ENCODE results near the gene NCS1. TPM values are rescaled to one million over a fixed set of nuclear protein-coding genes. Genes with fewer than 3 reads are reported as not detected.

NCS1 gene
- total RNA-seq, 2 experiments from 2014 or later = 3.3 TPM

- Mint-ChIP-seq H3K4me3 (no peak overlapping the region), H3K27me3 (ENCODE audit: low read depth) (no peaks in the 10 kb centered on the region), H3K9me3 (ENCODE audit: insufficient read depth) (peaks cover 10% of the 10 kb centered on the region), H3K4me1 (ENCODE audit: low read depth) (peaks cover 62% of the 10 kb centered on the region), H3K27ac (no peak overlapping the region), H3K36me3 (ENCODE audit: low read depth) (peaks cover 48% of the 10 kb centered on the region)
- POLR2A ChIA-PET = no interaction called here
- no peak for ATAC-seq
- no peak for DNase-seq
- CTCF ChIA-PET = interaction anchor here (0.6 to 0.9 kb wide), 2 partner anchors 31 to 125 kb away, joined by 3 to 4 read pairs; no protein-coding TSS in a partner anchor
Observed at GRCh38 chr9:130138171-130138653, 34.0 kb upstream of the NCS1 start.

- Mint-ChIP-seq H3K36me3 (ENCODE audit: low read depth) (peaks cover 45% of the 10 kb centered on the region), H3K9me3 (ENCODE audit: insufficient read depth) (peaks cover 10% of the 10 kb centered on the region), H3K27ac (peak overlapping the region; percentile 21), H3K4me1 (ENCODE audit: low read depth) (peaks cover 68% of the 10 kb centered on the region), H3K27me3 (ENCODE audit: low read depth) (peaks cover 4% of the 10 kb centered on the region), H3K4me3 (no peak overlapping the region)
- DNase-seq (no peak), ATAC-seq (no peak)
- ChIA-PET CTCF (interaction anchor here (0.9 kb wide), 1 partner anchor 31 kb away, joined by 4 read pairs; no protein-coding TSS in a partner anchor), POLR2A (no interaction called here)
Observed at GRCh38 chr9:130138791-130139190, 33.4 kb upstream of the NCS1 start.

- Mint-ChIP-seq H3K27ac (no peak overlapping the region), H3K4me1 (ENCODE audit: low read depth) (peaks cover 72% of the 10 kb centered on the region), H3K36me3 (ENCODE audit: low read depth) (peaks cover 45% of the 10 kb centered on the region), H3K4me3 (no peak overlapping the region), H3K9me3 (ENCODE audit: insufficient read depth) (peaks cover 10% of the 10 kb centered on the region), H3K27me3 (ENCODE audit: low read depth) (peaks cover 8% of the 10 kb centered on the region)
- ChIA-PET CTCF (interaction anchor here (0.9 kb wide), 1 partner anchor 32 kb away, joined by 4 read pairs; no protein-coding TSS in a partner anchor), POLR2A (interaction anchor here (1.1 kb wide), 1 partner anchor 11 kb away, joined by 3 read pairs; no protein-coding TSS in a partner anchor)
- DNase-seq = no peak
- no peak for ATAC-seq
Observed at GRCh38 chr9:130139251-130139650, 33.0 kb upstream of the NCS1 start.

- H3K4me1 Mint-ChIP-seq (ENCODE audit: low read depth) = peaks cover 71% of the 10 kb centered on the region
- ChIA-PET POLR2A (interaction anchor here (1.3 to 2.0 kb wide), 2 partner anchors 10 to 12 kb away, joined by 4 to 8 read pairs; no protein-coding TSS in a partner anchor), CTCF (no interaction called here)
- H3K4me3 Mint-ChIP-seq = peak overlapping the region; percentile 19
- peak; percentile 32 for ATAC-seq
- peak; percentile 49 for DNase-seq
- peak overlapping the region; percentile 79 for H3K27ac Mint-ChIP-seq
- peaks cover 9% of the 10 kb centered on the region for H3K9me3 Mint-ChIP-seq (ENCODE audit: insufficient read depth)
- peaks cover 34% of the 10 kb centered on the region for H3K36me3 Mint-ChIP-seq (ENCODE audit: low read depth)
- peaks cover 16% of the 10 kb centered on the region for H3K27me3 Mint-ChIP-seq (ENCODE audit: low read depth)
Observed at GRCh38 chr9:130140706-130141105, 31.5 kb upstream of the NCS1 start.

GRCh38 chr9:130142056-130142455 lies 30.1 kb upstream of the NCS1 start:
- no peaks in the 10 kb centered on the region for H3K9me3 Mint-ChIP-seq (ENCODE audit: insufficient read depth)
- DNase-seq (no peak), ATAC-seq (no peak)
- no peak overlapping the region for H3K27ac Mint-ChIP-seq
- peaks cover 20% of the 10 kb centered on the region for H3K36me3 Mint-ChIP-seq (ENCODE audit: low read depth)
- H3K27me3 Mint-ChIP-seq (ENCODE audit: low read depth) = peaks cover 21% of the 10 kb centered on the region
- no peak overlapping the region for H3K4me3 Mint-ChIP-seq
- peaks cover 58% of the 10 kb centered on the region for H3K4me1 Mint-ChIP-seq (ENCODE audit: low read depth)
- ChIA-PET POLR2A (interaction anchor here (2.0 kb wide), 1 partner anchor 14 kb away, joined by 8 read pairs; no protein-coding TSS in a partner anchor), CTCF (interaction anchor here (1.2 to 1.4 kb wide), 2 partner anchors 13 to 34 kb away, joined by 4 read pairs; no protein-coding TSS in a partner anchor)

- ATAC-seq (no peak), DNase-seq (no peak)
- Mint-ChIP-seq H3K4me3 (no peak overlapping the region), H3K27me3 (ENCODE audit: low read depth) (peaks cover 21% of the 10 kb centered on the region), H3K9me3 (ENCODE audit: insufficient read depth) (no peaks in the 10 kb centered on the region), H3K27ac (no peak overlapping the region), H3K36me3 (ENCODE audit: low read depth) (peaks cover 14% of the 10 kb centered on the region), H3K4me1 (ENCODE audit: low read depth) (peaks cover 56% of the 10 kb centered on the region)
- ChIA-PET CTCF (interaction anchor here (1.2 to 1.4 kb wide), 2 partner anchors 13 to 34 kb away, joined by 4 read pairs; no protein-coding TSS in a partner anchor), POLR2A (interaction anchor here (0.6 to 2.0 kb wide), 3 partner anchors 14 to 517 kb away, joined by 3 to 8 read pairs (median 4); partner anchors contain the start of gene NTMT1)
Observed at GRCh38 chr9:130142641-130143040, 29.6 kb upstream of the NCS1 start.

GRCh38 chr9:130143279-130143893 lies 28.8 kb upstream of the NCS1 start:
- Mint-ChIP-seq H3K9me3 (ENCODE audit: insufficient read depth) (no peaks in the 10 kb centered on the region), H3K4me3 (no peak overlapping the region), H3K27me3 (ENCODE audit: low read depth) (peaks cover 25% of the 10 kb centered on the region), H3K36me3 (ENCODE audit: low read depth) (peaks cover 12% of the 10 kb centered on the region), H3K4me1 (ENCODE audit: low read depth) (peaks cover 50% of the 10 kb centered on the region), H3K27ac (no peak overlapping the region)
- DNase-seq = no peak
- CTCF ChIA-PET = interaction anchor here (0.8 to 1.1 kb wide), 3 partner anchors 10 to 36 kb away, joined by 3 read pairs; no protein-coding TSS in a partner anchor
- POLR2A ChIA-PET = interaction anchor here (0.6 kb wide), 1 partner anchor 517 kb away, joined by 4 read pairs; the partner anchor contains the start of gene NTMT1
- no peak for ATAC-seq

- peaks cover 44% of the 10 kb centered on the region for H3K4me1 Mint-ChIP-seq (ENCODE audit: low read depth)
- H3K9me3 Mint-ChIP-seq (ENCODE audit: insufficient read depth) = no peaks in the 10 kb centered on the region
- H3K27me3 Mint-ChIP-seq (ENCODE audit: low read depth) = peaks cover 25% of the 10 kb centered on the region
- ChIA-PET CTCF (interaction anchor here (0.8 to 2.4 kb wide), 4 partner anchors 10 to 99 kb away, joined by 3 to 6 read pairs (median 3); no protein-coding TSS in a partner anchor), POLR2A (no interaction called here)
- H3K27ac Mint-ChIP-seq = no peak overlapping the region
- H3K4me3 Mint-ChIP-seq = no peak overlapping the region
- DNase-seq = no peak
- ATAC-seq = no peak
- H3K36me3 Mint-ChIP-seq (ENCODE audit: low read depth) = peaks cover 7% of the 10 kb centered on the region
Observed at GRCh38 chr9:130143958-130144366, 28.2 kb upstream of the NCS1 start.

- Mint-ChIP-seq H3K27ac (no peak overlapping the region), H3K4me3 (no peak overlapping the region), H3K27me3 (ENCODE audit: low read depth) (peaks cover 25% of the 10 kb centered on the region), H3K4me1 (ENCODE audit: low read depth) (peaks cover 37% of the 10 kb centered on the region), H3K9me3 (ENCODE audit: insufficient read depth) (no peaks in the 10 kb centered on the region), H3K36me3 (ENCODE audit: low read depth) (peaks cover 7% of the 10 kb centered on the region)
- ATAC-seq (no peak), DNase-seq (no peak)
- POLR2A ChIA-PET = interaction anchor here (0.6 kb wide), 1 partner anchor 15 kb away, joined by 3 read pairs; no protein-coding TSS in a partner anchor
- CTCF ChIA-PET = interaction anchor here (1.0 to 2.4 kb wide), 3 partner anchors 37 to 98 kb away, joined by 3 to 6 read pairs (median 4); no protein-coding TSS in a partner anchor
Observed at GRCh38 chr9:130144703-130145102, 27.5 kb upstream of the NCS1 start.

- ChIA-PET POLR2A (no interaction called here), CTCF (interaction anchor here (1.0 to 2.4 kb wide), 3 partner anchors 38 to 97 kb away, joined by 3 to 6 read pairs (median 4); no protein-coding TSS in a partner anchor)
- no peak for ATAC-seq
- Mint-ChIP-seq H3K36me3 (ENCODE audit: low read depth) (peaks cover under 1% of the 10 kb centered on the region), H3K27me3 (ENCODE audit: low read depth) (peaks cover 25% of the 10 kb centered on the region), H3K27ac (no peak overlapping the region), H3K4me1 (ENCODE audit: low read depth) (peaks cover 27% of the 10 kb centered on the region), H3K4me3 (no peak overlapping the region), H3K9me3 (ENCODE audit: insufficient read depth) (no peaks in the 10 kb centered on the region)
- DNase-seq = no peak
Observed at GRCh38 chr9:130145658-130146057, 26.5 kb upstream of the NCS1 start.

GRCh38 chr9:130147198-130147597 lies 25.0 kb upstream of the NCS1 start:
- H3K27ac Mint-ChIP-seq = no peak overlapping the region
- H3K4me1 Mint-ChIP-seq (ENCODE audit: low read depth) = peaks cover 15% of the 10 kb centered on the region
- DNase-seq (no peak), ATAC-seq (no peak)
- no peak overlapping the region for H3K4me3 Mint-ChIP-seq
- H3K36me3 Mint-ChIP-seq (ENCODE audit: low read depth) = no peaks in the 10 kb centered on the region
- H3K9me3 Mint-ChIP-seq (ENCODE audit: insufficient read depth) = no peaks in the 10 kb centered on the region
- CTCF ChIA-PET = interaction anchor here (1.5 kb wide), 1 partner anchor 40 kb away, joined by 5 read pairs; no protein-coding TSS in a partner anchor
- peaks cover 25% of the 10 kb centered on the region for H3K27me3 Mint-ChIP-seq (ENCODE audit: low read depth)
- POLR2A ChIA-PET = no interaction called here

- peaks cover 15% of the 10 kb centered on the region for H3K4me1 Mint-ChIP-seq (ENCODE audit: low read depth)
- no peaks in the 10 kb centered on the region for H3K9me3 Mint-ChIP-seq (ENCODE audit: insufficient read depth)
- ATAC-seq (no peak), DNase-seq (no peak)
- POLR2A ChIA-PET = no interaction called here
- no peaks in the 10 kb centered on the region for H3K36me3 Mint-ChIP-seq (ENCODE audit: low read depth)
- CTCF ChIA-PET = interaction anchor here (1.5 kb wide), 1 partner anchor 40 kb away, joined by 5 read pairs; no protein-coding TSS in a partner anchor
- H3K27me3 Mint-ChIP-seq (ENCODE audit: low read depth) = peaks cover 25% of the 10 kb centered on the region
- no peak overlapping the region for H3K27ac Mint-ChIP-seq
- no peak overlapping the region for H3K4me3 Mint-ChIP-seq
Observed at GRCh38 chr9:130147910-130148309, 24.3 kb upstream of the NCS1 start.
